Fibroblast of lung (primary cell): ENCODE results near the gene R3HDM4. TPM values are rescaled to one million over a fixed set of nuclear protein-coding genes. Genes with fewer than 3 reads are reported as not detected.
A peak's percentile ranks its signal among the peaks of the same experiment; 100 is the strongest.

ENCODE experiments used
- DNase-seq, 2 donors: peaks; one replicate each; pipeline versions ENCODE4 v3.0.0 to v3.0.0-alpha.2; 2010; ENCODE audit warnings: low read depth in 2 of 2
- H2AFZ ChIP-seq: 2 replicates; pipeline ENCODE4 v1.5.1; 2012; ENCODE audit warnings: low read length, control low read depth, inconsistent platforms
- H3K27ac ChIP-seq: 2 replicates; pipeline ENCODE4 v1.5.1; 2011; ENCODE audit warnings: low read length, control low read depth; ENCODE audit not compliant: insufficient read depth
- H3K27me3 ChIP-seq: 2 replicates; pipeline ENCODE4 v1.5.1; 2011; ENCODE audit warnings: mild to moderate bottlenecking, low read length; ENCODE audit not compliant: control insufficient read depth, insufficient read depth
- H3K36me3 ChIP-seq: 2 replicates; pipeline ENCODE4 v1.5.1; 2011; ENCODE audit warnings: low read length; ENCODE audit not compliant: control insufficient read depth, insufficient read depth
- H3K4me1 ChIP-seq: 2 replicates; pipeline ENCODE4 v1.5.1; 2011; ENCODE audit warnings: low read length; ENCODE audit not compliant: control insufficient read depth, insufficient read depth; ENCODE audit errors: extremely low read depth
- H3K4me2 ChIP-seq: 2 replicates; pipeline ENCODE4 v1.5.1; 2011; ENCODE audit warnings: low read length, control low read depth; ENCODE audit not compliant: insufficient read depth; ENCODE audit errors: extremely low read depth
- H3K4me3 ChIP-seq, 4 experiments: fragments of 200-600 bp in 1 of 4; sonication (generic) in 1 of 4; replicated peaks in 1 of 4; 2 replicates each; pipeline ENCODE4 v1.5.1; 2011 to 2016; ENCODE audit warnings: low read length in 4 of 4, low read depth in 3 of 4, mild to moderate bottlenecking in 3 of 4, control low read depth in 2 of 4, inconsistent platforms in 1 of 4, mixed read lengths in 1 of 4; ENCODE audit not compliant: insufficient read depth in 1 of 4; ENCODE audit errors: control extremely low read depth in 1 of 4
- H3K79me2 ChIP-seq: 2 replicates; pipeline ENCODE4 v1.5.1; 2012; ENCODE audit warnings: mild to moderate bottlenecking, low read length, inconsistent platforms; ENCODE audit not compliant: control insufficient read depth, insufficient read depth
- H3K9ac ChIP-seq: 2 replicates; pipeline ENCODE4 v1.5.1; 2011; ENCODE audit warnings: mild to moderate bottlenecking, low read length, control low read depth; ENCODE audit not compliant: insufficient read depth
- H3K9me3 ChIP-seq: 2 replicates; pipeline ENCODE4 v1.5.1; 2012; ENCODE audit warnings: low read depth, low read length; ENCODE audit not compliant: control insufficient read depth, insufficient read depth
- H4K20me1 ChIP-seq: 2 replicates; pipeline ENCODE4 v1.5.1; 2011; ENCODE audit warnings: low read length; ENCODE audit not compliant: control insufficient read depth, insufficient read depth; ENCODE audit errors: extremely low read depth
- CTCF ChIP-seq, 2 donors: IDR thresholded peaks in 1 of 2; conservative IDR thresholded peaks in 1 of 2; 1 replicate in 1 of 2; 2 replicates in 1 of 2; pipeline ENCODE4 v1.5.1; 2011 to 2012; ENCODE audit warnings: low read length in 2 of 2, control low read depth in 1 of 2, inconsistent platforms in 1 of 2, low read depth in 1 of 2, mild to moderate bottlenecking in 1 of 2
- EZH2 ChIP-seq: IDR thresholded peaks from 2 replicates; pipeline ENCODE4 v1.5.1; 2012; ENCODE audit warnings: low read length, control low read depth, mild to moderate bottlenecking; ENCODE audit errors: missing control alignments
- polyA plus RNA-seq, 2 donors: library from polyadenylated mRNA; depleted of rRNA in 1 of 2; stranded (reverse) in 1 of 2; unstranded in 1 of 2; fragments of >200 nt; gene quantifications; 2 replicates each; pipeline ENCODE4 v1.2.1, GENCODE V29; 2011 to 2012; ENCODE audit warnings: missing spikeins in 1 of 2
- total RNA-seq: library from RNA; depleted of rRNA; stranded (reverse); fragments of >200 nt; gene quantifications from 2 replicates; pipeline ENCODE4 v1.2.1, GENCODE V29; 2014

R3HDM4 gene
- total and polyA plus RNA-seq, 2 donors (not counting 1 experiment from before 2014, with no cell fraction given): 13.2 to 25.5 TPM

GRCh38 chr19:929203-929890 lies 16.3 kb upstream of the R3HDM4 start:
- no peak for DNase-seq

GRCh38 chr19:928471-929202 lies 15.6 kb upstream of the R3HDM4 start:
- Histone ChIP-seq H3K4me1 (peaks cover 18% of the 10 kb centered on the region), H3K27ac (no peak overlapping the region), H3K36me3 (peaks cover 10% of the 10 kb centered on the region), H3K4me3 (peak overlapping the region in 1 of 4 experiments; percentile 84), H3K4me2 (no peak overlapping the region), H3K27me3 (no peaks in the 10 kb centered on the region), H4K20me1 (no peaks in the 10 kb centered on the region), H3K9me3 (no peaks in the 10 kb centered on the region), H3K79me2 (peaks cover 31% of the 10 kb centered on the region), H2AFZ (no peak overlapping the region), H3K9ac (no peak overlapping the region)
- TF ChIP-seq EZH2 (no peak), CTCF (conservative IDR thresholded peaks at IDR 0.05 in 1 of 2, IDR thresholded peaks at IDR 0.05 in 1 of 2; ENCODE audit: low read depth in 1 of 2, low read length in 2 of 2) (no peak)
- DNase-seq: no peak

More at GRCh38 chr19:929203-929890, 16.3 kb upstream of the R3HDM4 start:
- H3K4me2 ChIP-seq: no peak overlapping the region
- H3K4me3 ChIP-seq: no peak overlapping the region
- peaks cover 37% of the 10 kb centered on the region for H3K79me2 ChIP-seq
- H3K27me3 ChIP-seq: no peaks in the 10 kb centered on the region
- TF ChIP-seq EZH2 (no peak), CTCF (conservative IDR thresholded peaks at IDR 0.05 in 1 of 2, IDR thresholded peaks at IDR 0.05 in 1 of 2; ENCODE audit: low read depth in 1 of 2, low read length in 2 of 2) (no peak)
- H4K20me1 ChIP-seq: no peaks in the 10 kb centered on the region
- no peak overlapping the region for H3K27ac ChIP-seq
- H3K9me3 ChIP-seq: no peaks in the 10 kb centered on the region
- H3K36me3 ChIP-seq: peaks cover 13% of the 10 kb centered on the region
- no peak overlapping the region for H3K9ac ChIP-seq
- H3K4me1 ChIP-seq: peaks cover 25% of the 10 kb centered on the region
- H2AFZ ChIP-seq: no peak overlapping the region

GRCh38 chr19:927780-928401 lies 14.9 kb upstream of the R3HDM4 start:
- peak overlapping the region; percentile 59 for H3K4me2 ChIP-seq
- H3K9me3 ChIP-seq: no peaks in the 10 kb centered on the region
- peaks cover 16% of the 10 kb centered on the region for H3K4me1 ChIP-seq
- peaks cover 31% of the 10 kb centered on the region for H3K79me2 ChIP-seq
- H3K9ac ChIP-seq: peak overlapping the region; percentile 16
- H3K27ac ChIP-seq: no peak overlapping the region
- no peak overlapping the region for H2AFZ ChIP-seq
- peak overlapping the region in 3 of 4 experiments; percentile 23 to 84 (median 74) for H3K4me3 ChIP-seq
- no peaks in the 10 kb centered on the region for H3K27me3 ChIP-seq
- DNase-seq: no peak
- H3K36me3 ChIP-seq: peaks cover 10% of the 10 kb centered on the region
- H4K20me1 ChIP-seq: no peaks in the 10 kb centered on the region
- TF ChIP-seq EZH2 (no peak), CTCF (conservative IDR thresholded peaks at IDR 0.05 in 1 of 2, IDR thresholded peaks at IDR 0.05 in 1 of 2; ENCODE audit: low read depth in 1 of 2, low read length in 2 of 2) (no peak)
